Kidney epithelial cell (primary cell): ENCODE data around the gene KRTAP12-3. TPM values are rescaled to one million over a fixed set of nuclear protein-coding genes. Genes with fewer than 3 reads are reported as not detected.
"Not testable (repeated sequence)": the region's sequence is repeated elsewhere in the genome, so short reads cannot be mapped to it uniquely, and the experiment has no call there.

Experiments used
- DNase-seq: peaks from one replicate; pipeline ENCODE4 v3.0.0-alpha.2; 2010; ENCODE audit warnings: low read depth
- H3K27me3 ChIP-seq: 2 replicates; pipeline ENCODE4 v1.6.0; 2011; ENCODE audit warnings: low read length; ENCODE audit not compliant: control insufficient read depth, insufficient read depth
- H3K36me3 ChIP-seq: 2 replicates; pipeline ENCODE4 v1.5.1; 2011; ENCODE audit warnings: low read length; ENCODE audit not compliant: control insufficient read depth, insufficient read depth
- H3K4me3 ChIP-seq: 2 replicates; pipeline ENCODE4 v1.5.1; 2011; ENCODE audit warnings: low read depth, mild to moderate bottlenecking, control low read depth, low read length
- CTCF ChIP-seq: IDR thresholded peaks from 2 replicates; pipeline ENCODE4 v1.5.1; 2011; ENCODE audit warnings: mild to moderate bottlenecking, moderate library complexity, low read length, control low read depth, inconsistent platforms; ENCODE audit not compliant: insufficient read depth, poor library complexity, severe bottlenecking
- total RNA-seq: library from RNA; depleted of rRNA; stranded (reverse); fragments of >200 nt; gene quantifications from 2 replicates; pipeline ENCODE4 v1.2.3, GENCODE V29; 2015

Gene KRTAP12-3
- total RNA-seq, 1 donor from 2014 or later: not detected

GRCh38 chr21:44653656-44654575 lies 3.8 kb upstream of the KRTAP12-3 start:
- DNase-seq: no peak
- Histone ChIP-seq H3K27me3 (no peaks in the 10 kb centered on the region), H3K36me3 (no peaks in the 10 kb centered on the region), H3K4me3 (no peak overlapping the region)
- TF ChIP-seq CTCF: no peak

GRCh38 chr21:44654576-44655175 lies 3.1 kb upstream of the KRTAP12-3 start, which contains the start of gene KRTAP12-4:
Gene KRTAP12-4 (minus strand): TSS chr21:44654659. CDS start chr21:44654614, 45 bp downstream.
- no peak for DNase-seq
- no peak for TF ChIP-seq CTCF
- Histone ChIP-seq H3K27me3 (no peaks in the 10 kb centered on the region), H3K4me3 (no peak within 1 kb of the TSS), H3K36me3 (no peaks in the 10 kb centered on the region)

- no peak overlapping the region for H3K4me3 ChIP-seq
- no peak for TF ChIP-seq CTCF
These were observed 864 bp upstream of the KRTAP12-3 start for GRCh38 chr21:44656868-44657267.

GRCh38 chr21:44658541-44658910 lies 794 bp downstream of the KRTAP12-3 start:
- Histone ChIP-seq H3K36me3 (no peaks in the 10 kb centered on the region), H3K4me3 (no peak overlapping the region), H3K27me3 (no peaks in the 10 kb centered on the region)
- DNase-seq: no peak
- no peak for TF ChIP-seq CTCF

More at GRCh38 chr21:44656868-44657267, 864 bp upstream of the KRTAP12-3 start:
- no peak for DNase-seq
- Histone ChIP-seq H3K27me3 (no peaks in the 10 kb centered on the region), H3K36me3 (no peaks in the 10 kb centered on the region)

GRCh38 chr21:44658913-44659595 lies 1.3 kb downstream of the KRTAP12-3 start:
- H3K27me3 ChIP-seq: no peaks in the 10 kb centered on the region
- TF ChIP-seq CTCF: no peak
- H3K36me3 ChIP-seq: no peaks in the 10 kb centered on the region
- DNase-seq: no peak
- H3K4me3 ChIP-seq: no peak overlapping the region

- DNase-seq, H3K36me3 ChIP-seq, H3K27me3 ChIP-seq, H3K4me3 ChIP-seq: not testable (repeated sequence)
These were observed 3.8 kb downstream of the KRTAP12-3 start for GRCh38 chr21:44661567-44661966.
